Fibroblast of peridontal ligament (primary cell): ENCODE data around the gene RFT1.
"Not testable (repeated sequence)": the region's sequence is repeated elsewhere in the genome, so short reads cannot be mapped to it uniquely, and the experiment has no call there.

Source experiments
- DNase-seq: peaks from one replicate; pipeline ENCODE4 v3.0.0-alpha.2; 2010; ENCODE audit errors: extremely low read depth

Gene RFT1

GRCh38 chr3:53163444-53164387 is 33.5 kb upstream of the RFT1 start:
- DNase-seq = no peak

- DNase-seq = no peak
Observed at GRCh38 chr3:53162672-53163443, 32.6 kb upstream of the RFT1 start.

GRCh38 chr3:53161820-53162671 is 31.8 kb upstream of the RFT1 start:
- DNase-seq = peak; percentile 17

GRCh38 chr3:53161450-53161819 is 31.2 kb upstream of the RFT1 start:
- DNase-seq = no peak

GRCh38 chr3:53160660-53161449 is 30.6 kb upstream of the RFT1 start, which contains the start of gene PRKCD:
Gene PRKCD (plus strand): TSS chr3:53161209. CDS start chr3:53178423, 17,214 bp downstream.
- peak; percentile 89 for DNase-seq

GRCh38 chr3:53160061-53160659 is 29.9 kb upstream of the RFT1 start:
- no peak for DNase-seq

GRCh38 chr3:53159156-53160060 is 29.2 kb upstream of the RFT1 start:
- no peak for DNase-seq

GRCh38 chr3:53158765-53159155 is 28.5 kb upstream of the RFT1 start:
- DNase-seq = no peak

GRCh38 chr3:53157974-53158580 is 27.8 kb upstream of the RFT1 start:
- DNase-seq = no peak

GRCh38 chr3:53156368-53156834 is 26.2 kb upstream of the RFT1 start:
- no peak for DNase-seq

- DNase-seq = no peak
Observed at GRCh38 chr3:53155760-53156159, 25.5 kb upstream of the RFT1 start.

GRCh38 chr3:53154881-53155285 is 24.6 kb upstream of the RFT1 start:
- DNase-seq = no peak

- no peak for DNase-seq
Observed at GRCh38 chr3:53153980-53154379, 23.7 kb upstream of the RFT1 start.

GRCh38 chr3:53153264-53153823 is 23.1 kb upstream of the RFT1 start:
- DNase-seq = no peak

- no peak for DNase-seq
Observed at GRCh38 chr3:53151870-53152660, 21.8 kb upstream of the RFT1 start.

- no peak for DNase-seq
Observed at GRCh38 chr3:53151465-53151864, 21.2 kb upstream of the RFT1 start.

GRCh38 chr3:53151086-53151438 is 20.8 kb upstream of the RFT1 start:
- DNase-seq = not testable (repeated sequence)
